IMR-90 (cell line): Measurements from ENCODE around the gene FLT3LG. TPM values are rescaled to one million over a fixed set of nuclear protein-coding genes. Genes with fewer than 3 reads are reported as not detected.

ENCODE experiments used
- ATAC-seq: fragments of 200-7000 bp; cut with Tn5 transposase; 2 replicates; pipeline ENCODE4 v1.9.1; 2020; ENCODE audit warnings: low read depth, mild to moderate bottlenecking, moderate library complexity
- Bru-seq: library from RNA; stranded (reverse); fragments of 400-500 nt; gene quantifications from one replicate; lab custom pipeline; 2021; lab: Mats Ljungman, UMichigan
- BruChase-seq, 2 experiments: library from RNA; stranded (reverse); fragments of 400-500 nt; gene quantifications; one replicate each; lab custom pipeline; 2021; lab: Mats Ljungman, UMichigan
- BruUV-seq: library from RNA; stranded (reverse); fragments of 400-500 nt; replicated peaks from 2 replicates; lab custom pipeline; 2021; lab: Mats Ljungman, UMichigan
- CTCF ChIA-PET: fragments of 300-600 bp; formaldehyde crosslinking; extraction: SDS; loops from one replicate; lab custom pipeline; 2021; ENCODE audit warnings: antibody characterized with exemption; lab: Yijun Ruan, JAX
- POLR2A ChIA-PET: fragments of 300-600 bp; sonication (Branson Sonifier 250); formaldehyde crosslinking; loops from one replicate; lab custom pipeline; 2022; ENCODE audit warnings: antibody characterized with exemption; ENCODE audit not compliant: unreplicated experiment; lab: Charles Lee
- DNase-seq: peaks from one replicate; pipeline ENCODE4 v3.0.0; 2013
- H2AFZ ChIP-seq: replicated peaks from 2 replicates; pipeline ENCODE3; 2013; ENCODE audit warnings: low read length, mild to moderate bottlenecking; ENCODE audit not compliant: poor library complexity
- H2AK5ac ChIP-seq: 2 replicates; pipeline ENCODE4 v1.6.1; 2013; ENCODE audit warnings: low read depth, low read length, inconsistent platforms
- H2AK9ac ChIP-seq: replicated peaks from 2 replicates; pipeline ENCODE3; 2013; ENCODE audit warnings: mild to moderate bottlenecking, low read depth, low read length, moderate library complexity; ENCODE audit not compliant: poor library complexity
- H2BK120ac ChIP-seq: 2 replicates; pipeline ENCODE4 v1.6.1; 2013; ENCODE audit warnings: low read depth, low read length, inconsistent platforms
- H2BK15ac ChIP-seq: 3 replicates; pipeline ENCODE4 v1.6.1; 2013; ENCODE audit warnings: low read depth, low read length, inconsistent platforms
- H2BK20ac ChIP-seq: 2 replicates; pipeline ENCODE4 v1.6.1; 2013; ENCODE audit warnings: low read depth, mild to moderate bottlenecking, inconsistent platforms, low read length, moderate library complexity
- H2BK5ac ChIP-seq: 2 replicates; pipeline ENCODE4 v1.6.1; 2013; ENCODE audit warnings: mild to moderate bottlenecking, low read depth, low read length, inconsistent platforms; ENCODE audit not compliant: poor library complexity, severe bottlenecking
- H3K14ac ChIP-seq: replicated peaks from 2 replicates; pipeline ENCODE4 v1.6.1; 2013; ENCODE audit warnings: low read depth, low read length, inconsistent platforms
- H3K18ac ChIP-seq: 2 replicates; pipeline ENCODE4 v1.6.1; 2013; ENCODE audit warnings: low read depth, low read length, control low read depth
- H3K23ac ChIP-seq: 2 replicates; pipeline ENCODE4 v1.6.1; 2013; ENCODE audit warnings: low read depth, low read length, inconsistent platforms
- H3K27ac ChIP-seq: 2 replicates; pipeline ENCODE4 v1.5.1; 2013; ENCODE audit warnings: mild to moderate bottlenecking, control low read depth, low read length; ENCODE audit not compliant: insufficient read depth
- H3K27me3 ChIP-seq: 2 replicates; pipeline ENCODE4 v1.6.1; 2013; ENCODE audit warnings: low read length; ENCODE audit not compliant: control insufficient read depth, insufficient read depth
- H3K36me3 ChIP-seq: 2 replicates; pipeline ENCODE4 v1.6.1; 2013; ENCODE audit warnings: low read length, mixed read lengths; ENCODE audit not compliant: control insufficient read depth, insufficient read depth
- H3K4ac ChIP-seq: 2 replicates; pipeline ENCODE4 v1.6.1; 2013; ENCODE audit warnings: low read depth, low read length, inconsistent platforms
- H3K4me1 ChIP-seq: 2 replicates; pipeline ENCODE4 v1.6.1; 2013; ENCODE audit warnings: low read length, mixed read lengths; ENCODE audit not compliant: control insufficient read depth, insufficient read depth
- H3K4me2 ChIP-seq: 2 replicates; pipeline ENCODE4 v1.6.1; 2013; ENCODE audit warnings: low read depth, mild to moderate bottlenecking, control low read depth, low read length, moderate library complexity
- H3K4me3 ChIP-seq: 2 replicates; pipeline ENCODE4 v1.5.1; 2013; ENCODE audit warnings: low read depth, mild to moderate bottlenecking, control low read depth, low read length, moderate library complexity; ENCODE audit not compliant: insufficient read depth
- H3K56ac ChIP-seq: 2 replicates; pipeline ENCODE4 v1.6.1; 2013; ENCODE audit warnings: low read length, inconsistent platforms; ENCODE audit not compliant: insufficient read depth; ENCODE audit errors: extremely low read depth
- H3K79me1 ChIP-seq, 2 experiments: 2 replicates each; pipeline ENCODE4 v1.6.1; 2013; ENCODE audit warnings: low read length in 2 of 2, inconsistent platforms in 1 of 2, low read depth in 1 of 2
- H3K9ac ChIP-seq: 2 replicates; pipeline ENCODE4 v1.6.1; 2013; ENCODE audit warnings: low read depth, low read length, control low read depth
- H3K9me1 ChIP-seq: 2 replicates; pipeline ENCODE4 v1.6.1; 2013; ENCODE audit warnings: low read length, inconsistent platforms; ENCODE audit not compliant: insufficient read depth
- H3K9me3 ChIP-seq: 2 replicates; pipeline ENCODE4 v1.6.1; 2013; ENCODE audit warnings: low read length; ENCODE audit not compliant: control insufficient read depth, insufficient read depth
- H4K20me1 ChIP-seq: 2 replicates; pipeline ENCODE4 v1.6.1; 2013; ENCODE audit warnings: low read length, inconsistent platforms; ENCODE audit not compliant: insufficient read depth
- H4K5ac ChIP-seq: 2 replicates; pipeline ENCODE4 v1.6.1; 2013; ENCODE audit warnings: mild to moderate bottlenecking, low read depth, low read length, control low read depth
- H4K8ac ChIP-seq, 2 experiments: 2 replicates each; pipeline ENCODE4 v1.6.1; 2013; ENCODE audit warnings: low read depth in 2 of 2, low read length in 2 of 2, control low read depth in 1 of 2, inconsistent platforms in 1 of 2
- H4K91ac ChIP-seq: 2 replicates; pipeline ENCODE4 v1.6.1; 2013; ENCODE audit warnings: low read depth, low read length, inconsistent platforms; ENCODE audit not compliant: insufficient read depth
- BHLHE40 ChIP-seq: fragments of 150-350 bp; IDR thresholded peaks from 2 replicates; pipeline ENCODE4 v1.6.1; 2016; ENCODE audit warnings: mild to moderate bottlenecking, low read depth, low read length
- CEBPB ChIP-seq: IDR thresholded peaks from 2 replicates; pipeline ENCODE4 v1.6.1; 2012; ENCODE audit warnings: low read depth, low read length, improper control_type of control experiment
- CHD1 ChIP-seq: IDR thresholded peaks from 2 replicates; pipeline ENCODE4 v1.6.1; 2012; ENCODE audit warnings: low read depth, low read length, improper control_type of control experiment
- CTCF ChIP-seq: conservative IDR thresholded peaks from 2 replicates; pipeline ENCODE4 v1.5.1; 2012; ENCODE audit warnings: mild to moderate bottlenecking, low read depth, low read length, improper control_type of control experiment
- ELK1 ChIP-seq: fragments of 150-350 bp; IDR thresholded peaks from 2 replicates; pipeline ENCODE4 v1.6.1; 2016; ENCODE audit warnings: low read depth, mild to moderate bottlenecking, low read length, moderate library complexity, borderline replicate concordance
- MAZ ChIP-seq: IDR thresholded peaks from 2 replicates; pipeline ENCODE4 v1.6.1; 2012; ENCODE audit warnings: low read depth, mild to moderate bottlenecking, low read length, improper control_type of control experiment, moderate library complexity, borderline replicate concordance
- MXI1 ChIP-seq: IDR thresholded peaks from 2 replicates; pipeline ENCODE4 v1.6.1; 2012; ENCODE audit warnings: low read depth, mild to moderate bottlenecking, low read length, moderate library complexity, borderline replicate concordance
- NFE2L2 ChIP-seq: fragments of 150-350 bp; IDR thresholded peaks from 2 replicates; pipeline ENCODE4 v1.6.1; 2016; ENCODE audit warnings: low read depth, mild to moderate bottlenecking, low read length
- RAD21 ChIP-seq: IDR thresholded peaks from 2 replicates; pipeline ENCODE4 v1.6.1; 2012; ENCODE audit warnings: low read length, improper control_type of control experiment
- RCOR1 ChIP-seq: IDR thresholded peaks from 2 replicates; pipeline ENCODE4 v1.6.1; 2012; ENCODE audit warnings: mild to moderate bottlenecking, low read length, improper control_type of control experiment; ENCODE audit not compliant: insufficient replicate concordance
- RFX5 ChIP-seq: IDR thresholded peaks from 2 replicates; pipeline ENCODE4 v1.8.0; 2012; ENCODE audit warnings: low read depth, mild to moderate bottlenecking, low read length, moderate library complexity
- SMC3 ChIP-seq: fragments of 150-350 bp; IDR thresholded peaks from 2 replicates; pipeline ENCODE4 v1.6.1; 2016; ENCODE audit warnings: low read depth, mild to moderate bottlenecking, antibody characterized with exemption, low read length, moderate library complexity
- WGBS, 2 experiments: methylation state at CpG; one replicate each; pipeline versions ENCODE4 v1.1.5 to v1.1.7; 2013; ENCODE audit warnings: missing lambda C conversion rate in 2 of 2; ENCODE audit not compliant: insufficient read length in 1 of 2; ENCODE audit errors: extremely low coverage in 2 of 2; 5-methylcytosine and 5-hydroxymethylcytosine counted together
- dilution Hi-C: fragments of 300-500 bp; cut with HindIII; formaldehyde crosslinking; loops from one replicate; pipeline ENCODE4 v1.14.3; 2018; ENCODE audit warnings: low sequenced_read_pairs; ENCODE audit not compliant: unreplicated experiment
- in situ Hi-C: fragments of 300-500 bp; cut with MboI; formaldehyde crosslinking; loops from 3 replicates; pipeline ENCODE4 v1.14.3; 2019; ENCODE audit warnings: low sequenced_read_pairs, inconsistent platforms, mixed read lengths
- intact Hi-C: fragments of 100-400 bp; cut with micrococcal nuclease; formaldehyde crosslinking; loops from 2 replicates; pipeline ENCODE4 v1.10.0; 2022
- long read RNA-seq: library from polyadenylated mRNA; unstranded; transcript quantifications from one replicate; pipeline ENCODE4 v2.0.0, GENCODE V29; 2021; ENCODE audit not compliant: unreplicated experiment
- polyA plus RNA-seq, 3 experiments: library from polyadenylated mRNA; depleted of rRNA; stranded (reverse); fragments of >200 nt; gene quantifications; 2 replicates each; pipeline ENCODE4 v1.2.3, GENCODE V29; 2012; ENCODE audit warnings: low replicate concordance in 1 of 3
- total RNA-seq: library from RNA; depleted of rRNA; stranded (reverse); fragments of >200 nt; gene quantifications from 2 replicates; pipeline ENCODE4 v1.2.3, GENCODE V29; 2012; rRNA removed

FLT3LG gene
- total RNA-seq (0.56 and 0.90 TPM in 2 replicates), polyA plus RNA-seq (2012; rRNA removed) (8.3 and 10.2 TPM in 2 replicates), Bru-seq, nascent RNA (percentile 46 among the genes with signal in this experiment), BruChase-seq, experiment 1, labeled RNA remaining after a 6-hour chase (percentile 54 among the genes with signal in this experiment), BruChase-seq, experiment 2, labeled RNA remaining after a 2-hour chase (percentile 52 among the genes with signal in this experiment)
- 10.8 and 12.0 TPM in 2 replicates for polyA plus RNA-seq (2012; cell fraction: cytosol; rRNA removed)
- polyA plus RNA-seq (2012; cell fraction: nucleus; rRNA removed; ENCODE audit: low replicate concordance) = 11.4 and 22.4 TPM in 2 replicates
- long read RNA-seq, partial matches to known transcripts = 2 of 4 reads
- long read RNA-seq, other reads (novel, unspliced or antisense) = 1 of 4 reads

- peak within 1 kb of the TSS; percentile 59 for H3K4me3 ChIP-seq
- ChIA-PET CTCF (interaction anchor here (0.6 to 1.3 kb wide), 5 partner anchors 15 to 375 kb away, joined by 3 to 5 read pairs (median 4); partner anchors contain the start of gene ALDH16A1), POLR2A (interaction anchor here (0.6 kb wide), 1 partner anchor 8 kb away, joined by 3 read pairs; no protein-coding TSS in a partner anchor)
- H2AFZ ChIP-seq = peak within 1 kb of the TSS; percentile 96
- H3K27ac ChIP-seq = peak within 1 kb of the TSS; percentile 49
- peak within 1 kb of the TSS; percentile 82 for H3K9ac ChIP-seq
- intact Hi-C loops = loop anchor here (1.0 kb wide), 2 partner anchors 73 to 96 kb away; no protein-coding TSS in a partner anchor
- peaks cover 12% of the 10 kb centered on the region; the same call in 1 of the 2 replicates for H3K9me1 ChIP-seq
- peaks cover 11% of the 10 kb centered on the region; the same call in 1 of the 2 replicates for H3K4me1 ChIP-seq
- H4K5ac ChIP-seq = peak within 1 kb of the TSS; percentile 78
- H2BK20ac ChIP-seq = 0 out of 2 replicates have a peak within 1 kb of the TSS, but pooled peaks have one; percentile 48
- peaks cover 1% of the 10 kb centered on the region; the same call in 1 of the 2 replicates for H3K36me3 ChIP-seq
- peak within 1 kb of the TSS; percentile 65; the same call in 1 of the 2 replicates for H3K18ac ChIP-seq
- peak within 1 kb of the TSS; percentile 81 for H4K91ac ChIP-seq
- in situ Hi-C loops = no loop called here
- H2BK120ac ChIP-seq = peak within 1 kb of the TSS; percentile 70
- H3K14ac ChIP-seq = peak within 1 kb of the TSS; percentile 92
- DNase-seq (peak; percentile 69), ATAC-seq (peak; percentile 85)
- peak within 1 kb of the TSS; percentile 40 for H3K56ac ChIP-seq
- H2AK9ac ChIP-seq = peak within 1 kb of the TSS; percentile 96
- no peaks in the 10 kb centered on the region for H3K9me3 ChIP-seq
- H2AK5ac ChIP-seq = peak within 1 kb of the TSS; percentile 99
- H3K27me3 ChIP-seq = no peaks in the 10 kb centered on the region
- H3K23ac ChIP-seq = peak within 1 kb of the TSS; percentile 73
- H3K79me1 ChIP-seq = peaks cover 0 to 8% of the 10 kb centered on the region in 2 experiments; a peak in 2 of 4 replicates
- H4K20me1 ChIP-seq = no peaks in the 10 kb centered on the region
- dilution Hi-C loops = no loop called here
- peak within 1 kb of the TSS; percentile 58; the same call in 1 of the 3 replicates for H2BK15ac ChIP-seq
- no TSS peak for BruUV-seq
- H4K8ac ChIP-seq = peak within 1 kb of the TSS; percentile 85 to 96
- H3K4ac ChIP-seq = peak within 1 kb of the TSS; percentile 96
- peak within 1 kb of the TSS; percentile 93 for H3K4me2 ChIP-seq
- H2BK5ac ChIP-seq = peak within 1 kb of the TSS; percentile 5
- 13% methylated on average over 15 of the region's 33 CpGs; no CpG with 5 or more reads in 1 of the 2 experiments for WGBS, 2 experiments
- TF ChIP-seq NFE2L2 (no peak), RFX5 (0 out of 2 replicates have a peak, but pooled peaks have one; percentile 5), CHD1 (no peak), RAD21 (peak; percentile 69), RCOR1 (no peak), ELK1 (no peak), BHLHE40 (peak; percentile 13; the same call in 1 of the 2 replicates), MAZ (peak; percentile 87), CTCF (peak; percentile 97), SMC3 (peak; percentile 74), CEBPB (no peak), MXI1 (peak; percentile 72)
Measured at GRCh38 chr19:49473868-49474541, at the start of gene FLT3LG. FLT3LG (plus strand) TSS chr19:49474215; CDS start chr19:49474640, 425 bp downstream.
